ENCODE data around the gene RALGPS1. TPM values are rescaled to one million over a fixed set of nuclear protein-coding genes. Genes with fewer than 3 reads are reported as not detected.

RALGPS1 gene
- total RNA-seq, 2 donors from 2014 or later, result 9.7 to 17.7 TPM

DNA sequence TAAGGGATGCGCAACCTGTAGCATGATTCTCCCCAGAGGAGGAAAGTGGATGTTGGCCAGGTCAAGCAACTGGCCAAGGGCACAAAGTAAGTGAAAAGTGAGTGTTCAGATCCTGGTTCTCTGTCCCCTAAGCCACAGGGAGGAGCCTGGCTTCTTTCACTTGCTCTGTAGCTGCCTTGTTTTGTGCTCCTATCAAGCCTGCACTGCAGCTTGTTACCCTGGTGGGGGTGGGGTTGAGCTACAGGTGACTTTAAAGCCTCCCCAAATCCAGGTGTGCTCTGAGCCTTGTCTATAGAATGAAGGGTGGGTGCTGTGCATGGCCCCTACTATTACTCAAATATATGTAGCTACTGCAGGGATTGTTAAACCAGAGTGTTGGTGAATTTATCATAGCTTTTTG lies 32.9 kb downstream of the RALGPS1 start:
- DNase-seq (ENCODE audit: low spot score), result peak; percentile 52
- TF ChIP-seq, protein P1, sequence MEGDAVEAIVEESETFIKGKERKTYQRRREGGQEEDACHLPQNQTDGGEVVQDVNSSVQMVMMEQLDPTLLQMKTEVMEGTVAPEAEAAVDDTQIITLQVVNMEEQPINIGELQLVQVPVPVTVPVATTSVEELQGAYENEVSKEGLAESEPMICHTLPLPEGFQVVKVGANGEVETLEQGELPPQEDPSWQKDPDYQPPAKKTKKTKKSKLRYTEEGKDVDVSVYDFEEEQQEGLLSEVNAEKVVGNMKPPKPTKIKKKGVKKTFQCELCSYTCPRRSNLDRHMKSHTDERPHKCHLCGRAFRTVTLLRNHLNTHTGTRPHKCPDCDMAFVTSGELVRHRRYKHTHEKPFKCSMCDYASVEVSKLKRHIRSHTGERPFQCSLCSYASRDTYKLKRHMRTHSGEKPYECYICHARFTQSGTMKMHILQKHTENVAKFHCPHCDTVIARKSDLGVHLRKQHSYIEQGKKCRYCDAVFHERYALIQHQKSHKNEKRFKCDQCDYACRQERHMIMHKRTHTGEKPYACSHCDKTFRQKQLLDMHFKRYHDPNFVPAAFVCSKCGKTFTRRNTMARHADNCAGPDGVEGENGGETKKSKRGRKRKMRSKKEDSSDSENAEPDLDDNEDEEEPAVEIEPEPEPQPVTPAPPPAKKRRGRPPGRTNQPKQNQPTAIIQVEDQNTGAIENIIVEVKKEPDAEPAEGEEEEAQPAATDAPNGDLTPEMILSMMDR (IDR thresholded peaks at IDR 0.05), result peak in 1 of 2 donors; percentile 36
- Histone ChIP-seq H3K36me3 (no peaks in the 10 kb centered on the region), H3K9me3 (no peaks in the 10 kb centered on the region), H3K4me3 (no peak overlapping the region), H3K4me1 (peaks cover 0 to 13% of the 10 kb centered on the region in 2 donors), H3K27ac (no peak overlapping the region), H3K27me3 (no peaks in the 10 kb centered on the region)

GRCh38 chr9:126952205-126952977 lies 37.8 kb downstream of the RALGPS1 start:
- peaks cover 0 to 22% of the 10 kb centered on the region in 2 donors for H3K4me1 ChIP-seq
- no peak overlapping the region for H3K27ac ChIP-seq

GRCh38 chr9:126953041-126953809 lies 38.6 kb downstream of the RALGPS1 start:
- no peak for DNase-seq (ENCODE audit: low spot score)
- no peak overlapping the region for H3K4me3 ChIP-seq
- no peaks in the 10 kb centered on the region for H3K27me3 ChIP-seq
- H3K36me3 ChIP-seq, result no peaks in the 10 kb centered on the region
- no peaks in the 10 kb centered on the region for H3K9me3 ChIP-seq
- no peak overlapping the region for H3K27ac ChIP-seq
- TF ChIP-seq, protein P1 (IDR thresholded peaks at IDR 0.05), result no peak
- peaks cover 0 to 29% of the 10 kb centered on the region in 2 donors for H3K4me1 ChIP-seq

More at GRCh38 chr9:126952205-126952977, 37.8 kb downstream of the RALGPS1 start:
- Histone ChIP-seq H3K36me3 (no peaks in the 10 kb centered on the region), H3K27me3 (no peaks in the 10 kb centered on the region), H3K4me3 (no peak overlapping the region), H3K9me3 (no peaks in the 10 kb centered on the region)
- DNase-seq (ENCODE audit: low spot score), result no peak
- TF ChIP-seq, protein P1 (IDR thresholded peaks at IDR 0.05), result no peak

DNA sequence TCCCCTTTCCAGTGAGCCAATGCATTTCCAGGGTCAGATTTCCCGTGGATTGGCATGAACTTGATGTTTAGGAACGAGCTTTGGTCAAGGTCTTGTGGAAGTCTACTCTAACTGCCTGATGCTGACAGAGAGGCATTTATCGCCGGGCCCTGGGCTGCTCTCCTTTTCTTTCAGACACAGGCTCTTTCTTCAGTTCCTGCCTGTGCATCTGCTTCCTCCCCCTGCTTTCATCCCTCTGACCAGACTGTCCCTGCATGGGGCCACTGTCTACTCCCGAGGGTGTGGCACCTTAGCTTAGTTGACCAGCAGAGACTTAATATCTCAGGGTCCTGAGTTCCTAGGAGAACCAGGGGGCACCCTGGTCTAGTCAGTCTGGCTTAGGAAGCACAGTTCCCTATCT lies 41.2 kb downstream of the RALGPS1 start:
- Histone ChIP-seq H3K4me1 (peaks cover 0 to 41% of the 10 kb centered on the region in 2 donors), H3K27ac (peak overlapping the region; percentile 78 to 88), H3K9me3 (no peaks in the 10 kb centered on the region), H3K4me3 (no peak overlapping the region), H3K27me3 (no peaks in the 10 kb centered on the region), H3K36me3 (no peaks in the 10 kb centered on the region)
- DNase-seq (ENCODE audit: low spot score), result no peak
- TF ChIP-seq, protein P1 (IDR thresholded peaks at IDR 0.05), result no peak

GRCh38 chr9:126956917-126957686 lies 42.5 kb downstream of the RALGPS1 start:
- no peak for DNase-seq (ENCODE audit: low spot score)
- TF ChIP-seq, protein P1 (IDR thresholded peaks at IDR 0.05), result no peak
- Histone ChIP-seq H3K36me3 (no peaks in the 10 kb centered on the region), H3K9me3 (no peaks in the 10 kb centered on the region), H3K4me3 (no peak overlapping the region), H3K4me1 (peaks cover 0 to 40% of the 10 kb centered on the region in 2 donors), H3K27me3 (no peaks in the 10 kb centered on the region), H3K27ac (peak overlapping the region; percentile 78 to 88)

Measured in right atrium auricular region (tissue), 2 donors.